Neural cell (in vitro differentiated cells): ENCODE measurements around the gene ATF7. TPM values are rescaled to one million over a fixed set of nuclear protein-coding genes. Genes with fewer than 3 reads are reported as not detected.

Experiments used
- H2AFZ ChIP-seq: fragments of 200-600, 300-800 bp; sonication (generic), shearing (Covaris generic); 2 replicates; pipeline ENCODE4 v1.6.0; 2014; ENCODE audit warnings: low read depth, mild to moderate bottlenecking, antibody characterized with exemption, low read length, moderate library complexity
- H3F3A ChIP-seq: fragments of 200-600 bp; shearing (Covaris generic); 2 replicates; pipeline ENCODE4 v1.6.1; 2016; ENCODE audit warnings: mild to moderate bottlenecking, moderate library complexity, mixed read lengths, antibody characterized with exemption, low read length; ENCODE audit not compliant: insufficient read depth, poor library complexity, severe bottlenecking
- H3K27ac ChIP-seq: fragments of 200-600, 300-800 bp; sonication (generic), shearing (Covaris generic); 2 replicates; pipeline ENCODE4 v1.5.1; 2014; ENCODE audit warnings: mild to moderate bottlenecking, low read length, moderate library complexity
- H3K27me3 ChIP-seq: fragments of 300-800, 200-600 bp; sonication (generic), shearing (Covaris generic); 2 replicates; pipeline ENCODE4 v1.6.0; 2014; ENCODE audit warnings: mild to moderate bottlenecking, low read depth, low read length, moderate library complexity; ENCODE audit not compliant: insufficient read depth
- H3K36me3 ChIP-seq: fragments of 300-800, 200-600 bp; sonication (generic), shearing (Covaris generic); 2 replicates; pipeline ENCODE4 v1.5.1; 2014; ENCODE audit warnings: mild to moderate bottlenecking, antibody characterized with exemption, low read length, moderate library complexity; ENCODE audit not compliant: insufficient read depth
- H3K4me2 ChIP-seq: fragments of 300-800, 200-600 bp; sonication (generic), shearing (Covaris generic); 2 replicates; pipeline ENCODE4 v1.6.0; 2014; ENCODE audit warnings: mild to moderate bottlenecking, low read length
- H3K4me3 ChIP-seq: fragments of 300-800, 200-600 bp; sonication (generic), shearing (Covaris generic); 2 replicates; pipeline ENCODE4 v1.5.1; 2014; ENCODE audit warnings: mild to moderate bottlenecking, low read length, moderate library complexity
- H3K79me2 ChIP-seq: fragments of 200-600 bp; shearing (Covaris generic); replicated peaks from 2 replicates; pipeline ENCODE4 v1.6.0; 2014; ENCODE audit warnings: mild to moderate bottlenecking, low read length, moderate library complexity; ENCODE audit not compliant: insufficient read depth
- H3K9ac ChIP-seq: fragments of 300-800, 200-600 bp; sonication (generic), shearing (Covaris generic); 2 replicates; pipeline ENCODE4 v1.6.1; 2016; ENCODE audit warnings: mild to moderate bottlenecking, low read length, mixed read lengths
- H3K9me2 ChIP-seq: fragments of 200-600 bp; shearing (Covaris generic); 2 replicates; pipeline ENCODE4 v1.6.1; 2016; ENCODE audit warnings: mild to moderate bottlenecking, low read length, mixed read lengths; ENCODE audit not compliant: insufficient read depth
- H3K9me3 ChIP-seq: fragments of 200-600, 300-800 bp; sonication (generic), shearing (Covaris generic); 2 replicates; pipeline ENCODE4 v1.6.1; 2016; ENCODE audit warnings: mild to moderate bottlenecking, mixed run types, low read length, moderate library complexity, mixed read lengths
- H4K20me1 ChIP-seq: fragments of 200-600 bp; shearing (Covaris generic); 2 replicates; pipeline ENCODE4 v1.6.1; 2016; ENCODE audit warnings: mild to moderate bottlenecking, mixed run types; ENCODE audit not compliant: insufficient read depth
- CTCF ChIP-seq: fragments of 450-650 bp; IDR thresholded peaks from 2 replicates; pipeline ENCODE4 v1.5.1; 2014; ENCODE audit warnings: antibody characterized with exemption, mild to moderate bottlenecking, moderate library complexity; ENCODE audit not compliant: poor library complexity, severe bottlenecking
- EP300 ChIP-seq: fragments of 450-650 bp; conservative IDR thresholded peaks from 2 replicates; pipeline ENCODE4 v1.6.1; 2014; ENCODE audit warnings: antibody characterized with exemption, mild to moderate bottlenecking, moderate library complexity; ENCODE audit not compliant: poor library complexity, severe bottlenecking
- EZH2 ChIP-seq: fragments of 200-600, 300-800 bp; shearing (Covaris generic), sonication (generic); IDR thresholded peaks from 2 replicates; pipeline ENCODE4 v1.6.1; 2014; ENCODE audit warnings: antibody characterized with exemption, low read length, borderline replicate concordance, mild to moderate bottlenecking; ENCODE audit not compliant: insufficient read depth, poor library complexity, severe bottlenecking
- MXI1 ChIP-seq: fragments of 450-650 bp; conservative IDR thresholded peaks from 2 replicates; pipeline ENCODE4 v1.6.1; 2014; ENCODE audit warnings: antibody characterized with exemption, mild to moderate bottlenecking; ENCODE audit not compliant: poor library complexity, severe bottlenecking
- POLR2AphosphoS5 ChIP-seq: IDR thresholded peaks from 2 replicates; pipeline ENCODE4 v1.6.1; 2012
- RAD21 ChIP-seq: fragments of 450-650 bp; conservative IDR thresholded peaks from 2 replicates; pipeline ENCODE4 v1.6.1; 2014; ENCODE audit warnings: antibody characterized with exemption, mild to moderate bottlenecking, moderate library complexity
- REST ChIP-seq: IDR thresholded peaks from 2 replicates; pipeline ENCODE4 v1.6.1; 2012; ENCODE audit warnings: borderline replicate concordance
- SMC3 ChIP-seq: fragments of 450-650 bp; conservative IDR thresholded peaks from 2 replicates; pipeline ENCODE4 v1.6.1; 2014; ENCODE audit warnings: antibody characterized with exemption, mild to moderate bottlenecking, moderate library complexity; ENCODE audit not compliant: poor library complexity
- TAF1 ChIP-seq: IDR thresholded peaks from 2 replicates; pipeline ENCODE4 v1.6.1; 2012; ENCODE audit warnings: low read depth
- polyA plus RNA-seq: library from polyadenylated mRNA; depleted of rRNA; stranded (reverse); fragments of >200 nt; gene quantifications from 2 replicates; pipeline ENCODE4 v1.2.3, GENCODE V29; 2014

The ATF7 gene
- polyA plus RNA-seq, 1 donor from 2014 or later: 6.3 TPM

GRCh38 chr12:53524476-53524875, 101.7 kb downstream of the ATF7 start:
- no peaks in the 10 kb centered on the region for H3K9me2 ChIP-seq
- H3K9me3 ChIP-seq: no peaks in the 10 kb centered on the region
- no peaks in the 10 kb centered on the region for H4K20me1 ChIP-seq
- H2AFZ ChIP-seq: no peak overlapping the region
- H3K9ac ChIP-seq: no peak overlapping the region
- H3K4me2 ChIP-seq: no peak overlapping the region
- no peaks in the 10 kb centered on the region for H3K27me3 ChIP-seq
- no peaks in the 10 kb centered on the region for H3K79me2 ChIP-seq
- no peak overlapping the region for H3K27ac ChIP-seq
- H3K4me3 ChIP-seq: no peak overlapping the region
- H3K36me3 ChIP-seq: no peaks in the 10 kb centered on the region
- TF ChIP-seq EZH2 (no peak), SMC3 (no peak), EP300 (no peak), CTCF (no peak), MXI1 (no peak), TAF1 (no peak), REST (no peak), POLR2AphosphoS5 (no peak), RAD21 (no peak)
- H3F3A ChIP-seq: no peaks in the 10 kb centered on the region

GRCh38 chr12:53523131-53523530, 103.1 kb downstream of the ATF7 start:
- Histone ChIP-seq H3F3A (no peaks in the 10 kb centered on the region), H3K9me3 (no peaks in the 10 kb centered on the region), H3K4me3 (no peak overlapping the region), H2AFZ (no peak overlapping the region), H3K27me3 (no peaks in the 10 kb centered on the region), H3K27ac (no peak overlapping the region), H3K9me2 (no peaks in the 10 kb centered on the region), H3K4me2 (no peak overlapping the region), H3K9ac (no peak overlapping the region), H3K79me2 (no peaks in the 10 kb centered on the region), H3K36me3 (no peaks in the 10 kb centered on the region), H4K20me1 (no peaks in the 10 kb centered on the region)
- no peak for TF ChIP-seq MXI1
- no peak for TF ChIP-seq SMC3
- no peak for TF ChIP-seq REST
- TF ChIP-seq EZH2: no peak
- no peak for TF ChIP-seq RAD21
- TF ChIP-seq CTCF: no peak
- no peak for TF ChIP-seq TAF1
- TF ChIP-seq POLR2AphosphoS5: no peak
- no peak for TF ChIP-seq EP300
